Tibial nerve (tissue), 4 donors: Measurements from ENCODE around the gene PDCD2L. TPM values are rescaled to one million over a fixed set of nuclear protein-coding genes. Genes with fewer than 3 reads are reported as not detected.
A peak's percentile ranks its signal among the peaks of the same experiment; 100 is the strongest.

ENCODE experiments used
- DNase-seq, 2 donors: peaks; one replicate each; pipeline ENCODE4 v3.0.0-alpha.2; 2019; ENCODE audit warnings: low spot score in 2 of 2
- H3K27ac ChIP-seq, 4 donors: fragments of 200-600 bp; sonication (generic) in 3 of 4; one replicate each; pipeline ENCODE4 v1.5.1; 2017 to 2019; ENCODE audit warnings: mild to moderate bottlenecking in 1 of 4
- H3K27me3 ChIP-seq, 2 donors: fragments of 200-600 bp; sonication (generic) in 1 of 2; one replicate each; pipeline versions ENCODE4 v1.5.1 to v1.6.0; 2017 to 2019
- H3K36me3 ChIP-seq, 3 donors: fragments of 200-600 bp; sonication (generic); one replicate each; pipeline ENCODE4 v1.5.1; 2018 to 2019
- H3K4me1 ChIP-seq, 4 donors: fragments of 200-600 bp; sonication (generic) in 3 of 4; one replicate each; pipeline ENCODE4 v1.5.1; 2017 to 2019
- H3K4me3 ChIP-seq, 4 donors: fragments of 200-600 bp; sonication (generic) in 3 of 4; one replicate each; pipeline ENCODE4 v1.5.1; 2017 to 2019; ENCODE audit warnings: mild to moderate bottlenecking in 1 of 4, moderate library complexity in 1 of 4
- H3K9me3 ChIP-seq, 4 donors: fragments of 200-600 bp; sonication (generic) in 3 of 4; one replicate each; pipeline ENCODE4 v1.5.1; 2017 to 2019
- CTCF ChIP-seq, 5 experiments: fragments of 200-600 bp in 3 of 5; fragments of 450-650 bp in 2 of 5; sonication (generic) in 3 of 5; IDR thresholded peaks; one replicate each; pipeline ENCODE4 v1.5.1; 2016 to 2019; ENCODE audit warnings: antibody characterized with exemption in 5 of 5, mild to moderate bottlenecking in 3 of 5, moderate library complexity in 2 of 5
- EP300 ChIP-seq, 2 donors: sonication (generic); formaldehyde crosslinking; IDR thresholded peaks; one replicate each; pipeline ENCODE4 v1.6.1; 2017; ENCODE audit warnings: antibody characterized with exemption in 2 of 2, mild to moderate bottlenecking in 1 of 2
- POLR2A ChIP-seq, 2 donors: fragments of 450-650 bp; IDR thresholded peaks; one replicate each; pipeline ENCODE4 v1.6.1; 2017; ENCODE audit warnings: antibody characterized with exemption in 2 of 2, mild to moderate bottlenecking in 2 of 2, moderate library complexity in 2 of 2
- WGBS, 2 donors: methylation state at CpG; one replicate each; pipeline ENCODE4 v1.1.5; 2018; 5-methylcytosine and 5-hydroxymethylcytosine counted together
- total RNA-seq, 4 donors: library from RNA; depleted of rRNA; stranded (reverse); fragments of >200 nt; gene quantifications; one replicate each; pipeline ENCODE4 v1.1.0, GENCODE V29; 2016

PDCD2L gene
- total RNA-seq, 4 donors from 2014 or later, result 9.8 to 16.2 (median 12.2) TPM

GRCh38 chr19:34432797-34433196 is 28.6 kb downstream of the PDCD2L start:
- TF ChIP-seq CTCF (IDR thresholded peaks at IDR 0.05) (no peak), EP300 (IDR thresholded peaks at IDR 0.05) (peak; percentile 86 to 88), POLR2A (IDR thresholded peaks at IDR 0.05) (no peak)
- H3K4me3 ChIP-seq, result no peak overlapping the region
- DNase-seq, result peak; percentile 43 to 54

GRCh38 chr19:34436716-34437115 is 32.5 kb downstream of the PDCD2L start:
- DNase-seq, result no peak
- no peak for TF ChIP-seq CTCF (IDR thresholded peaks at IDR 0.05)
- H3K4me3 ChIP-seq, result no peak overlapping the region
- H3K27me3 ChIP-seq, result no peaks in the 10 kb centered on the region
- 24 to 29% methylated on average over 3 of the region's 3 CpGs for WGBS, 2 donors
- H3K36me3 ChIP-seq, result peaks cover 0 to 87% (median 13%) of the 10 kb centered on the region in 3 donors
- peaks cover 0 to 30% (median 2%) of the 10 kb centered on the region in 4 donors for H3K4me1 ChIP-seq
- no peaks in the 10 kb centered on the region for H3K9me3 ChIP-seq
- H3K27ac ChIP-seq, result peak overlapping the region in 1 of 4 donors; percentile 11

More at GRCh38 chr19:34432797-34433196, 28.6 kb downstream of the PDCD2L start:
- Histone ChIP-seq H3K9me3 (no peaks in the 10 kb centered on the region), H3K4me1 (peaks cover 0 to 59% (median 24%) of the 10 kb centered on the region in 4 donors), H3K27ac (peak overlapping the region in 3 of 4 donors; percentile 34 to 97 (median 78)), H3K27me3 (no peaks in the 10 kb centered on the region), H3K36me3 (peaks cover 0 to 49% (median 13%) of the 10 kb centered on the region in 3 donors)
- WGBS, 2 donors, result 59 to 62% methylated on average over 5 of the region's 5 CpGs

- Histone ChIP-seq H3K9me3 (no peaks in the 10 kb centered on the region), H3K36me3 (peaks cover 0 to 94% (median 4%) of the 10 kb centered on the region in 3 donors), H3K4me3 (no peak overlapping the region), H3K4me1 (peaks cover 0 to 3% (median 0%) of the 10 kb centered on the region in 4 donors), H3K27me3 (no peaks in the 10 kb centered on the region), H3K27ac (no peak overlapping the region)
- no peak for DNase-seq
- TF ChIP-seq POLR2A (IDR thresholded peaks at IDR 0.05), result no peak
- TF ChIP-seq CTCF (IDR thresholded peaks at IDR 0.05), result no peak
- WGBS, 2 donors, result 93 to 95% methylated on average over 3 of the region's 3 CpGs
Measured at GRCh38 chr19:34448191-34448590, 44.0 kb downstream of the PDCD2L start.

GRCh38 chr19:34452723-34453122 is 48.5 kb downstream of the PDCD2L start:
- Histone ChIP-seq H3K27ac (no peak overlapping the region), H3K4me1 (peaks cover 0 to under 1% (median 0%) of the 10 kb centered on the region in 4 donors), H3K36me3 (peaks cover 3 to 94% (median 4%) of the 10 kb centered on the region in 3 donors), H3K4me3 (no peak overlapping the region), H3K9me3 (no peaks in the 10 kb centered on the region), H3K27me3 (no peaks in the 10 kb centered on the region)
- TF ChIP-seq POLR2A (IDR thresholded peaks at IDR 0.05), result no peak
- TF ChIP-seq CTCF (IDR thresholded peaks at IDR 0.05), result no peak
- no peak for TF ChIP-seq EP300 (IDR thresholded peaks at IDR 0.05)
- no peak for DNase-seq

GRCh38 chr19:34454091-34454490 is 49.9 kb downstream of the PDCD2L start:
- no peak for DNase-seq
- H3K36me3 ChIP-seq, result peaks cover 3 to 93% (median 4%) of the 10 kb centered on the region in 3 donors
- no peak for TF ChIP-seq CTCF (IDR thresholded peaks at IDR 0.05)
- TF ChIP-seq EP300 (IDR thresholded peaks at IDR 0.05), result no peak
- TF ChIP-seq POLR2A (IDR thresholded peaks at IDR 0.05), result no peak

More at GRCh38 chr19:34454091-34454490, 49.9 kb downstream of the PDCD2L start:
- Histone ChIP-seq H3K4me1 (no peaks in the 10 kb centered on the region), H3K27ac (no peak overlapping the region), H3K9me3 (no peaks in the 10 kb centered on the region), H3K4me3 (no peak overlapping the region), H3K27me3 (no peaks in the 10 kb centered on the region)
- 86 to 91% methylated on average over 2 of the region's 2 CpGs for WGBS, 2 donors
